ENCODE measurements around the gene NRM.

Gene NRM

DNA sequence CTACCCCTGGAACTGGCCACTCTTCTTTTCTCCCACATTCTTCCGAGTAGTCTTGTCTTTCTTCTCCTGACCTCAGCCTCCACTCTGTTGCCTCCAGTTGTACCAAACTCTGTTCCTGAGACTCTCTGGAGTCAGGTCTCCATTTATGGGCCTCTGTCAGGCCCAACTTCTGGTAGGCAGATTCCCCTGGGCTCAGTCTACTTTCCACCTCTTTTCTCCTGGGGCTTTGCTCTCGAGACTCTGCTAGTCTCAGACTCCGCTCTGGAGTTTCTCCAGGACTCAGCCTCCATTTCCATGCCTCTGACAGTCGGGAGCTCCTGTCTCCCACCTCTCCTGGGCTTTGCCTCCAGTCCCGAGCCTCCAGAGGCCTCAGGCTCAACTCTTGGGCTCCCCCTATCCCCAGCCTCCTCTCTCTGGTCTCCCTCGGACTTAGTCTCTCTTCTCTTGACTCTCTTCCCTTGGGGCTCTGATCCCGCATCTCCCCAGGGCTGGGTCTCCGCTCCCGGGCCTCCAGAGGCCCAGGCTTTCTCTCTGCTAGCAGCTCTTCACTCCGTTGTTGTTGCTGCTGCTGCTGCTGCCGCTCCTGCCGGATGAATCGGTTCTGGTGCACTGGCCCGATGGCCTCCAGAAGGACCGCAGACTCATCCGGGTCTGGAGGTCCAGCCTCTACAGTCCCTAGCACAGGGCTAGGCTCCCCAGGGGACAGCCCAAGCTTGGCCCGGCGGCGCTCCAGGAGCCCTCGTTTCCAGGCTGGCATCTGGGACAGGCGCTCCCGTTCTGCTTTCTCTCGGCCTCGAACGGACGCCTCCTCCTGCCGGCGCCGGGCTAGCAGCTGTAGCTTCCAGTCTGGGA is 5.4 kb downstream of the NRM start:
- peak overlapping the region; percentile 93 for H3K4me3 ChIP-seq (ENCODE audit: low read length)
- DNase-seq (ENCODE audit: low read depth): no peak
- TF ChIP-seq, protein P1, sequence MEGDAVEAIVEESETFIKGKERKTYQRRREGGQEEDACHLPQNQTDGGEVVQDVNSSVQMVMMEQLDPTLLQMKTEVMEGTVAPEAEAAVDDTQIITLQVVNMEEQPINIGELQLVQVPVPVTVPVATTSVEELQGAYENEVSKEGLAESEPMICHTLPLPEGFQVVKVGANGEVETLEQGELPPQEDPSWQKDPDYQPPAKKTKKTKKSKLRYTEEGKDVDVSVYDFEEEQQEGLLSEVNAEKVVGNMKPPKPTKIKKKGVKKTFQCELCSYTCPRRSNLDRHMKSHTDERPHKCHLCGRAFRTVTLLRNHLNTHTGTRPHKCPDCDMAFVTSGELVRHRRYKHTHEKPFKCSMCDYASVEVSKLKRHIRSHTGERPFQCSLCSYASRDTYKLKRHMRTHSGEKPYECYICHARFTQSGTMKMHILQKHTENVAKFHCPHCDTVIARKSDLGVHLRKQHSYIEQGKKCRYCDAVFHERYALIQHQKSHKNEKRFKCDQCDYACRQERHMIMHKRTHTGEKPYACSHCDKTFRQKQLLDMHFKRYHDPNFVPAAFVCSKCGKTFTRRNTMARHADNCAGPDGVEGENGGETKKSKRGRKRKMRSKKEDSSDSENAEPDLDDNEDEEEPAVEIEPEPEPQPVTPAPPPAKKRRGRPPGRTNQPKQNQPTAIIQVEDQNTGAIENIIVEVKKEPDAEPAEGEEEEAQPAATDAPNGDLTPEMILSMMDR (conservative IDR thresholded peaks at IDR 0.05; ENCODE audit: low read length): peak; percentile 46

DNA sequence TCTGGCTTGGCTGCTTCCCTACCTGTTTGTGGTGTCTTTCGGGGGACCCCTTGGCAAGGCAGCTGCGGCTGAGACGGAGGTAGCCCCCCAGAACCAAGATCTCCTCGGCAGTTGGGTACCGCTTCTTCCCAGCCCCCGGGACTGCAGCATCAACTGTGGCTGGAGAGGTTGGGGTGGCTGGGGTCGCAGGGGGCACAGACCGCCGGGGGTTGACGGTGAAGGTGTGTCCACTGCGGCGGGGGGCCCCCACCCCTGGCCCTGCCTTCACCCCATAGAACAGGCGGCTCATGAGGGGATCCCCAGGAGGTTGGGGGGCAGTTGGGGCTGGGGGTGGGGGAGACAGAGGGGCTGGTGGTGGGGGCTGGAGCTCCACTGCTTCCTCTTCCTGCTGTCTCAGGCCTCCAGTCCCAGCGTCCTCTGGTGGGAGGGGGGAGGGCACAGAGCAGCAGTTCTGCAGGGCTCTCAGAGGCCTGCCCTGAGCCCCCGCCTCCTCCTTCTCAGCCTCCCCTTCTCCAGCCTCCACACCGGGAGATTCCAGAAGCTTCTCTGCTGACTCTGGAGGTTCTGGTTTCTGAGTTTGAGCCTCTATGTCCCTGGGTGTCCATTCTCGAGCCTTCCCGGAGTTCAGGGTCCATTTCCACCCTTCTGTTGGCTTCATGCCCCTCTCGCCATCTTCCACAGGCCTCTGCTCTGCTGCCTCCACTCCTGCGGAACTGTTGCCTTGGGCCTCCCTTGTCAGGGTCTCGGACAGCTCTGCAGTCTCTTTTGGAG is 6.2 kb downstream of the NRM start:
- peak; percentile 31 for DNase-seq (ENCODE audit: low read depth)

DNA sequence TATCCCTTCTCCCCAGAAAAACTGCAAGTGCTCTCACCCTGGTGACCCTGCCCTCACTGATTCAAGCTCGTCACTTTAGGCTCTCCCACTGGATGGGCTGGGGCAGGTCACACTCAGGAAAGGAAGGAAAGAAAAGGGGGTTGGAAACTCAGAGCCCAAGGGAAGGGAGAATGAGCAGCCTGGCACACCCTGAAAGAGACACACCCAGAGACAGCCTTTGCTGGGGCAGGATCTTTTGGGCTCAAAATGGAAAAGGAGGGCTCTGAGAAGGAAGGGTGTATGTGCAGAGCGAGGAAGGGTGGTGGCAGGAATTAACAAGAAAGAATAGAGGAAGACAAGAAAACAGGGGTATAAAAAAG is 6.8 kb downstream of the NRM start:
- TF ChIP-seq, protein P1 (conservative IDR thresholded peaks at IDR 0.05; ENCODE audit: low read length): no peak
- peak overlapping the region; percentile 93 for H3K4me3 ChIP-seq (ENCODE audit: low read length)
- DNase-seq (ENCODE audit: low read depth): no peak

More for the DNA sequence above, 6.2 kb downstream of the NRM start:
- peak overlapping the region; percentile 93 for H3K4me3 ChIP-seq (ENCODE audit: low read length)
- TF ChIP-seq, protein P1 (conservative IDR thresholded peaks at IDR 0.05; ENCODE audit: low read length): no peak

DNA sequence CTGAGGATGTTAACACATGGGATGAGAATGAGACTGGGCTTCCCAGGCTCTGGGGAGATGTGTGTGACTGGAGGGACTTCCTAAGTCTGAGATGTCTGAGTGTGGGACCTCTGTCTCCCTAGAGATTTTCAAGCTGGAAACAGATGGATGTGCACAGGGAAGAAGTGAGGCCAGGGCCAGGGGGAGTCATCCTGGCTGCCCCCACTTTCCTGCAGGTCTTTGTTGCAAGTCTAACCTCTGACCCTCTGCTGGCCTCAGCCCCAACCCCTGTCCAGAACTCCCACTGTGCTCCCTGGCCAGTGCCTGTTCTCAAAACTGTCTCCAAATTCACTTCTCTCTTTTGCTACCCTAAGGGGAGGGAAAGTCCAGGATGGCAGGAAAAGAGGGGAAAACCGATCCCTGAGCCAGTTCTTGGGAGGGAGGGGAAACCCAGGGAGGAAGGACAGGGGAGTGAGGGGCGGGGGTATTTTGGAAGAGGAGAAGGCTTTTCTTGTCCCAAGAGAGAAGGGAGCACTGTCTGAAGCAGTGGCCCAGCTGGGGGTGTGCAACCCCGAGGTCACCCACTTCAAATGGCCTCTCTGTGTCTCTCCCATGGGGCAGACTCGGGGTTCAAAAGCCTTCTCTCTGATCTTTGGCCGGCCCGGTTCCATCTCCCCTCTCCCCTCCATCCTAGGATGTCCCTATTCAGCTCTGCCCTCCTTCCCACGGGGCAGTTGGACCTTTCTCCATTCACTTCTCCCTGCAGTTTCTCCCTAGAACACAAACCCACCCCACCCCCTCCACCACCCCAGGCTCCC is 7.4 kb downstream of the NRM start:
- TF ChIP-seq, protein P1 (conservative IDR thresholded peaks at IDR 0.05; ENCODE audit: low read length): no peak
- H3K4me3 ChIP-seq (ENCODE audit: low read length): peak overlapping the region; percentile 93
- DNase-seq (ENCODE audit: low read depth): no peak

DNA sequence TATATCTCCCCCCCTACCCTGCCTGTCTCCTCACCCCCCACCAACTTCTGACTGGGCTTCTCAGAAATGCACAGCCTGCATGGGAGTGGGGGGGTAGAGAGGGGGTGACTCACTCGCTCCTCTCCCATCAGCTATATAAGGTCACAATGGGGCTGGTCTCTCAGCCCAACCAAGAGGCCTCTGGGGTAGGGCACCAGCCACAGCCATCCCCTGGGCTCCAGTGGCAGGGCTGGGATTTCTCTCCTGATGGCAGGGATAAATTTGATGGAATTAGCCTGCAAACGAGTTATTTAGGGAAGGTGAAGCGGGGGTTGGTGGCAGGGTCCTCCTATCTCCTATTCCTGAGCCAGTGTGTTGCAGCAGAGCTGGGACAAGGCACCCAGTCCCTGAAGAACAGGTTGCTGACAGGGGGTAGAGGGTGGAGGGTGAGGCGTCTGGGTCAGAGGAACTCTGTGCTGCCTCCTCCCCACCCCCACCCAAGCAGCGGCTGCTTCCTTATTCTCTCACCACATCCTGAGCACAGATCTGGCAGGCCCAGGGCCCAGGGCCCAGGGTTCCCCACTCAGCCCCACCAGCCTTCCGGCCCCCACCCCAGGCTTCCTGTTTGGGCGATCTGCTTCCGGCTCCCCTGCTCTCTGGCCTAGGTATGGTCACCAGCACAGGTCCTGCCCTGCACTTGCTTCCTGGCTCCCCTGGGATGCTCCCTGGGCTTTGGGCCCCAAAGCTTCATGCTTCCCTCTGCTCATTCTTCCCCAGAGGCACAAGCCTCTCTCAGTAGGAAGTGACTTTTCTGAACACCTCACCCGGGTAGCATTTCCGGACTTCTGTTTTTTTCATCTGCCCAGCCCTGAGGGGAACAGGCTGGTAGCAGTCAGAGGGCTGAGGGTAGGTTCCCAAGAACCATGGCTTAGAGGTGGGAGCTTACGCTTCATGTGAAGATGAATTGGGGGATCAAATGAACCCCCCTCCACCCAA is 8.4 kb downstream of the NRM start:
- DNase-seq (ENCODE audit: low read depth): peak; percentile 87
- TF ChIP-seq, protein P1 (conservative IDR thresholded peaks at IDR 0.05; ENCODE audit: low read length): no peak
- H3K4me3 ChIP-seq (ENCODE audit: low read length): peak overlapping the region; percentile 93

DNA sequence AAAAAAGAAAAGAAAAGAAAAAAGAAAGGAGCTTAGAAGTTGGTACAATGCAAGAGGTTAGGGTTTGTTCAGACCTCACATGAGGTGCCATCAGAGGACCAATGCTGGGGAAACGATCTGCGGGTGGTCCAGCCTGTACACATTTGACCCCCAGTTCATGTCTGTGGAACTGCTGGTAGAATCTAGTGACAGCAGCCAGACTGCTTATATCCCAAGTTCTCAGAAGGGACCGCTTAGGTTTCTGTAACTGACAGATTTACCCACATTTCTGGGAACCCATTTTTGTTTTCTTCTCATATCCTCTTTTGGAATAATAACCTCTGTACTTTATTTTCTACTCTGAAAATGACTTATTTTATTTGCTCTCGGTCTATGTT is 9.0 kb downstream of the NRM start:
- TF ChIP-seq, protein P1 (conservative IDR thresholded peaks at IDR 0.05; ENCODE audit: low read length): no peak
- H3K4me3 ChIP-seq (ENCODE audit: low read length): peak overlapping the region; percentile 93
- DNase-seq (ENCODE audit: low read depth): no peak
